Measurements from ENCODE around the gene LRCOL1. TPM values are rescaled to one million over a fixed set of nuclear protein-coding genes. Genes with fewer than 3 reads are reported as not detected.

LRCOL1 gene
- total RNA-seq, 1 experiment from 2014 or later, result 0.24 TPM

DNA sequence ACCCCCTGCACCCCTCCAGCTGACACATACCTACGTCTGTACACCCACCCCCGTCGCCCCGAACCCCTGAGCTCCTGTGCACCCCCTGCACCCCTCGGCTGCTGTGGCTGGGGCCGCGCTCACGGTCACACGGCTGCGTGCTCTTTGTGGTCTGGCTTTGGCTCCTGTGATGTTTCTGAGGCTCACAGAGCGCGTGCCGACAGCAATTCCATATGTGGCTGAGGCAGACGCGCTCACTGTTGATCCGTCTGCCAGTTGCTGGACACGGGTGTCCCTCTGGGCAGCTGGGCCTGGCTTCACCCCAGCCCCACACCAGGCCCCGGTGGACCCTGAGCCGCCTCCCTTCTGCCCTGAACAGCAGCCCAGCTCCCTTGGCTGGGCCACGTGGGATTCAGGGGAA lies 46.5 kb downstream of the LRCOL1 start:
- DNase-seq (ENCODE audit: low spot score), result no peak
- no peak overlapping the region for H3K27ac Mint-ChIP-seq
- H3K4me1 Mint-ChIP-seq, result peaks cover 2% of the 10 kb centered on the region; the same call in 1 of the 2 replicates
- TF ChIP-seq IRF2 (CRISPR knock-in tag; IDR thresholded peaks at IDR 0.05; ENCODE audit: borderline replicate concordance, low read depth) (no peak), OVOL2 (CRISPR knock-in tag; IDR thresholded peaks at IDR 0.05; ENCODE audit: borderline replicate concordance) (no peak), ZNF263 (CRISPR knock-in tag; IDR thresholded peaks at IDR 0.05; ENCODE audit: low read depth) (no peak)
- peaks cover 4% of the 10 kb centered on the region; the same call in 1 of the 2 replicates for H3K36me3 Mint-ChIP-seq
- ChIA-PET POLR2A (no interaction called here), CTCF (interaction anchor here (0.6 to 0.7 kb wide), 2 partner anchors 51 to 144 kb away, joined by 3 to 5 read pairs; no protein-coding TSS in a partner anchor)
- no peaks in the 10 kb centered on the region for H3K9me3 Mint-ChIP-seq
- H3K4me3 Mint-ChIP-seq, result no peak overlapping the region
- ATAC-seq, result no peak
- H3K27me3 Mint-ChIP-seq (ENCODE audit: low read depth), result peaks cover 6% of the 10 kb centered on the region

DNA sequence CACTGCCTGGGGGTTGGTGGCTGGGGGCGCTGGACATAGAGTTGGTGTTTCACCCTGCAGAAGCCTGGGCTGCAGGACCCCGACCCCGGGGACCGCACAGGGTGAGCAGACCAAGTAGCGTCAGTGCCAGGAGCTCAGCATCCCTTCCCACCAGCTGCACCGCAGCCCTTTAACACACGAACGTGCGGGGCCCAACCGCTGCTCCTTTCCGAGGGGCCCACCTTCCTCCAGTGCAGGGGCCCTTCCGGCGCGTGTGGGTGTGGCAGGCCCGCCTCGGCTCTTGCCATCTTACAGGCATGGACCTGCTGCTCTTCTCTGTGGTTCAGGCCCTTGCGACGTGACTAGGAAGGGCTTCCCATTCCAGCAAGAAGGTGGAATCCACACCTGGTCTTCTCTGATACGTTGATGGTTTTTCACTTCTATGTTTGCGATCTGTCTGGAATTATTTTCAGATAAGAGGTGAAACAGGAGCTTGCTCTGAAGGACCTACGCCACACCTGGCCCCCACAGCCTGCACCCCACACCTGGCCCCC lies 47.8 kb downstream of the LRCOL1 start:
- Mint-ChIP-seq H3K4me1 (peaks cover 2% of the 10 kb centered on the region; the same call in 1 of the 2 replicates), H3K27ac (no peak overlapping the region), H3K27me3 (ENCODE audit: low read depth) (peaks cover 17% of the 10 kb centered on the region), H3K9me3 (no peaks in the 10 kb centered on the region), H3K36me3 (peaks cover 4% of the 10 kb centered on the region; the same call in 1 of the 2 replicates), H3K4me3 (no peak overlapping the region)
- ATAC-seq (no peak), DNase-seq (ENCODE audit: low spot score) (no peak)
- TF ChIP-seq SOX15 (CRISPR knock-in tag; IDR thresholded peaks at IDR 0.05), result no peak
- TF ChIP-seq ERG (CRISPR knock-in tag; IDR thresholded peaks at IDR 0.05), result no peak
- TF ChIP-seq, protein P1, sequence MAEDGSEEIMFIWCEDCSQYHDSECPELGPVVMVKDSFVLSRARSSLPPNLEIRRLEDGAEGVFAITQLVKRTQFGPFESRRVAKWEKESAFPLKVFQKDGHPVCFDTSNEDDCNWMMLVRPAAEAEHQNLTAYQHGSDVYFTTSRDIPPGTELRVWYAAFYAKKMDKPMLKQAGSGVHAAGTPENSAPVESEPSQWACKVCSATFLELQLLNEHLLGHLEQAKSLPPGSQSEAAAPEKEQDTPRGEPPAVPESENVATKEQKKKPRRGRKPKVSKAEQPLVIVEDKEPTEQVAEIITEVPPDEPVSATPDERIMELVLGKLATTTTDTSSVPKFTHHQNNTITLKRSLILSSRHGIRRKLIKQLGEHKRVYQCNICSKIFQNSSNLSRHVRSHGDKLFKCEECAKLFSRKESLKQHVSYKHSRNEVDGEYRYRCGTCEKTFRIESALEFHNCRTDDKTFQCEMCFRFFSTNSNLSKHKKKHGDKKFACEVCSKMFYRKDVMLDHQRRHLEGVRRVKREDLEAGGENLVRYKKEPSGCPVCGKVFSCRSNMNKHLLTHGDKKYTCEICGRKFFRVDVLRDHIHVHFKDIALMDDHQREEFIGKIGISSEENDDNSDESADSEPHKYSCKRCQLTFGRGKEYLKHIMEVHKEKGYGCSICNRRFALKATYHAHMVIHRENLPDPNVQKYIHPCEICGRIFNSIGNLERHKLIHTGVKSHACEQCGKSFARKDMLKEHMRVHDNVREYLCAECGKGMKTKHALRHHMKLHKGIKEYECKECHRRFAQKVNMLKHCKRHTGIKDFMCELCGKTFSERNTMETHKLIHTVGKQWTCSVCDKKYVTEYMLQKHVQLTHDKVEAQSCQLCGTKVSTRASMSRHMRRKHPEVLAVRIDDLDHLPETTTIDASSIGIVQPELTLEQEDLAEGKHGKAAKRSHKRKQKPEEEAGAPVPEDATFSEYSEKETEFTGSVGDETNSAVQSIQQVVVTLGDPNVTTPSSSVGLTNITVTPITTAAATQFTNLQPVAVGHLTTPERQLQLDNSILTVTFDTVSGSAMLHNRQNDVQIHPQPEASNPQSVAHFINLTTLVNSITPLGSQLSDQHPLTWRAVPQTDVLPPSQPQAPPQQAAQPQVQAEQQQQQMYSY (CRISPR knock-in tag; IDR thresholded peaks at IDR 0.05), result peak; percentile 79
- ChIA-PET POLR2A (no interaction called here), CTCF (interaction anchor here (0.8 to 2.5 kb wide), 7 partner anchors 17 to 149 kb away, joined by 3 to 15 read pairs (median 5); no protein-coding TSS in a partner anchor)

DNA sequence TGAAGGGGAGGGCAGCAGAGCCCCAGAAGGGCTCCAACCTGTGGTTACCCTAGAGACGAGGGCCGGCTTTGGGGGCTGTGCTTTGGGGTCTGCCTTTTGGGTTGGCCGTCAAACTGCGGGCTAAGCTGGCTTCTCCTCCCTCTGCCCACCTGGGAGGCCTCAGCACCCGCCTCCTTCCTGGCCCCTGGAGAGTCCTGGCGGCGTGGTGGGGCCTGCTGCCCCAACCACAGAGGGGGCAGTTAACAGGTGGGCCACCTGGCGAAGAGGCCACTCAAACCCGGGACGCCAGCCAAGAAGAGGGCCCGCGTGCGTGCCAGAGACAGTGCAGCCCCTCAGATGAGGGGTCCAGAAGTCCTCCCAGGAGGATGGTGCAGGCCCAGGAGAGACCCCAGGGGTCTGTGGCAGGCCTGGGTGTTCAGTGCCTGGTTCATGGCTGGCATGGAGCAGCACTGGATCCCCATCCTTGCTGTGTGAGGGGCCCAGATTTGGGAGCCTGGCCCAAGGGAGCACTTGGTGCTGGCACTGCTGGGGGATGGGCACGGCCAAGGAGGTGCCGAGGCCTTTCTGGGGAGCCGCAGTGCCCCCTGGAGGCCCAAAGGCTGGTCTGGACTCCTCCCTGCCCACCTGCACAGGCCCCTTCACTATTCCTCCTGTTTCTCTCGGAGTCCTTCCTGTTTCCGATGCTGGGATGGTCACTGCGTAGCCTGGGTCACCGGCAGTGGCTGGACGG lies 48.8 kb downstream of the LRCOL1 start:
- Mint-ChIP-seq H3K27ac (no peak overlapping the region), H3K9me3 (no peaks in the 10 kb centered on the region), H3K27me3 (ENCODE audit: low read depth) (peaks cover 27% of the 10 kb centered on the region), H3K4me1 (peaks cover 2% of the 10 kb centered on the region; the same call in 1 of the 2 replicates), H3K36me3 (peaks cover 4% of the 10 kb centered on the region; the same call in 1 of the 2 replicates), H3K4me3 (peak overlapping the region; percentile 79)
- ATAC-seq (peak; percentile 54), DNase-seq (ENCODE audit: low spot score) (peak; percentile 77)
- TF ChIP-seq NR1H2 (CRISPR knock-in tag; IDR thresholded peaks at IDR 0.05), result no peak
- TF ChIP-seq, protein P2, sequence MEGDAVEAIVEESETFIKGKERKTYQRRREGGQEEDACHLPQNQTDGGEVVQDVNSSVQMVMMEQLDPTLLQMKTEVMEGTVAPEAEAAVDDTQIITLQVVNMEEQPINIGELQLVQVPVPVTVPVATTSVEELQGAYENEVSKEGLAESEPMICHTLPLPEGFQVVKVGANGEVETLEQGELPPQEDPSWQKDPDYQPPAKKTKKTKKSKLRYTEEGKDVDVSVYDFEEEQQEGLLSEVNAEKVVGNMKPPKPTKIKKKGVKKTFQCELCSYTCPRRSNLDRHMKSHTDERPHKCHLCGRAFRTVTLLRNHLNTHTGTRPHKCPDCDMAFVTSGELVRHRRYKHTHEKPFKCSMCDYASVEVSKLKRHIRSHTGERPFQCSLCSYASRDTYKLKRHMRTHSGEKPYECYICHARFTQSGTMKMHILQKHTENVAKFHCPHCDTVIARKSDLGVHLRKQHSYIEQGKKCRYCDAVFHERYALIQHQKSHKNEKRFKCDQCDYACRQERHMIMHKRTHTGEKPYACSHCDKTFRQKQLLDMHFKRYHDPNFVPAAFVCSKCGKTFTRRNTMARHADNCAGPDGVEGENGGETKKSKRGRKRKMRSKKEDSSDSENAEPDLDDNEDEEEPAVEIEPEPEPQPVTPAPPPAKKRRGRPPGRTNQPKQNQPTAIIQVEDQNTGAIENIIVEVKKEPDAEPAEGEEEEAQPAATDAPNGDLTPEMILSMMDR (IDR thresholded peaks at IDR 0.05), result peak; percentile 34; the same call in 1 of the 2 replicates
- peak; percentile 64; the same call in 1 of the 2 replicates for TF ChIP-seq ZNF263 (CRISPR knock-in tag; IDR thresholded peaks at IDR 0.05; ENCODE audit: low read depth)
- 0 out of 2 replicates have a peak, but pooled peaks have one; percentile 39 for TF ChIP-seq ZNF281 (CRISPR knock-in tag; IDR thresholded peaks at IDR 0.05)
- POLR2A ChIA-PET, result interaction anchor here (0.6 to 1.0 kb wide), 3 partner anchors 12 to 111 kb away, joined by 3 to 5 read pairs (median 3); no protein-coding TSS in a partner anchor
- CTCF ChIA-PET, result interaction anchor here (0.6 to 2.5 kb wide), 56 partner anchors 8 to 1276 kb away, joined by 3 to 47 read pairs (median 5); partner anchors contain the start of genes GALNT9 and P2RX2
